ENCODE data around the gene TMEM201. TPM values are rescaled to one million over a fixed set of nuclear protein-coding genes. Genes with fewer than 3 reads are reported as not detected.

Gene TMEM201
- total and polyA plus RNA-seq, 4 donors: 1.5 to 3.5 (median 2.9) TPM

GRCh38 chr1:9603766-9604753, 15.3 kb downstream of the TMEM201 start:
- Histone ChIP-seq H3K27ac (ENCODE audit: low read depth in 1 of 2, low read length in 2 of 2) (no peak overlapping the region), H3K27me3 (ENCODE audit: control insufficient read depth in 4 of 4, insufficient read depth in 4 of 4, low read length in 3 of 4) (no peaks in the 10 kb centered on the region), H3K4me1 (ENCODE audit: control insufficient read depth in 4 of 4, insufficient read depth in 4 of 4, low read length in 3 of 4) (no peaks in the 10 kb centered on the region), H3K9ac (ENCODE audit: low read depth in 1 of 2, low read length in 2 of 2) (no peak overlapping the region), H3K9me3 (ENCODE audit: control insufficient read depth in 4 of 4, low read length in 3 of 4) (no peaks in the 10 kb centered on the region), H3K4me3 (ENCODE audit: low read depth in 1 of 3, low read length in 3 of 3) (no peak overlapping the region), H3K36me3 (ENCODE audit: control insufficient read depth in 4 of 4, insufficient read depth in 3 of 4, low read depth in 1 of 4, low read length in 3 of 4) (peaks cover 0 to 9% (median 4%) of the 10 kb centered on the region in 4 donors)
- WGBS: 93% methylated on average over 42 of the region's 42 CpGs
- no peak for DNase-seq (ENCODE audit: low spot score)
- TF ChIP-seq NR2F2 (IDR thresholded peaks at IDR 0.05) (no peak), REST (IDR thresholded peaks at IDR 0.05) (no peak), ATF3 (IDR thresholded peaks at IDR 0.05) (no peak), HNF4G (IDR thresholded peaks at IDR 0.05) (no peak), HNF4A (conservative IDR thresholded peaks at IDR 0.05) (no peak), CTCF (IDR thresholded peaks at IDR 0.05; ENCODE audit: low read depth, low read length, missing input control) (no peak), RXRA (IDR thresholded peaks at IDR 0.05) (no peak), FOXA2 (IDR thresholded peaks at IDR 0.05) (no peak), EGR1 (IDR thresholded peaks at IDR 0.05; ENCODE audit: low read depth in 2 of 2) (no peak), MAX (IDR thresholded peaks at IDR 0.05) (no peak), SP1 (IDR thresholded peaks at IDR 0.05) (no peak), YY1 (IDR thresholded peaks at IDR 0.05) (no peak), RAD21 (IDR thresholded peaks at IDR 0.05) (no peak), JUND (IDR thresholded peaks at IDR 0.05) (no peak), GABPA (IDR thresholded peaks at IDR 0.05 in 1 of 2, conservative IDR thresholded peaks at IDR 0.05 in 1 of 2) (no peak)

- Histone ChIP-seq H3K27me3 (ENCODE audit: control insufficient read depth in 4 of 4, insufficient read depth in 4 of 4, low read length in 3 of 4) (no peaks in the 10 kb centered on the region), H3K9me3 (ENCODE audit: control insufficient read depth in 4 of 4, low read length in 3 of 4) (no peaks in the 10 kb centered on the region), H3K4me3 (ENCODE audit: low read depth in 1 of 3, low read length in 3 of 3) (no peak overlapping the region), H3K27ac (ENCODE audit: low read depth in 1 of 2, low read length in 2 of 2) (no peak overlapping the region), H3K9ac (ENCODE audit: low read depth in 1 of 2, low read length in 2 of 2) (no peak overlapping the region), H3K4me1 (ENCODE audit: control insufficient read depth in 4 of 4, insufficient read depth in 4 of 4, low read length in 3 of 4) (no peaks in the 10 kb centered on the region), H3K36me3 (ENCODE audit: control insufficient read depth in 4 of 4, insufficient read depth in 3 of 4, low read depth in 1 of 4, low read length in 3 of 4) (peaks cover 0 to 10% (median 5%) of the 10 kb centered on the region in 4 donors)
- DNase-seq (ENCODE audit: low spot score): no peak
- 95% methylated on average over 15 of the region's 15 CpGs for WGBS
- TF ChIP-seq EGR1 (IDR thresholded peaks at IDR 0.05; ENCODE audit: low read depth in 2 of 2) (no peak), CTCF (IDR thresholded peaks at IDR 0.05; ENCODE audit: low read depth, low read length, missing input control) (no peak), ATF3 (IDR thresholded peaks at IDR 0.05) (no peak), FOXA1 (IDR thresholded peaks at IDR 0.05) (no peak), ZBTB33 (IDR thresholded peaks at IDR 0.05) (no peak), YY1 (IDR thresholded peaks at IDR 0.05) (no peak), JUND (IDR thresholded peaks at IDR 0.05) (no peak), HNF4G (IDR thresholded peaks at IDR 0.05) (no peak), RAD21 (IDR thresholded peaks at IDR 0.05) (no peak)
Measured at GRCh38 chr1:9604836-9605235, 16.1 kb downstream of the TMEM201 start.
